Suprapubic skin (tissue), 4 donors: Measurements from ENCODE around the gene DOK6. TPM values are rescaled to one million over a fixed set of nuclear protein-coding genes. Genes with fewer than 3 reads are reported as not detected.

Experiments used
- DNase-seq, 2 donors: peaks; one replicate each; pipeline ENCODE4 v3.0.0-alpha.2; 2019; ENCODE audit warnings: low spot score in 2 of 2
- H3K27ac ChIP-seq: fragments of 200-600 bp; sonication (generic); one replicate; pipeline ENCODE4 v1.5.1; 2019
- H3K27me3 ChIP-seq: fragments of 200-600 bp; sonication (generic); one replicate; pipeline ENCODE4 v1.5.1; 2019
- H3K36me3 ChIP-seq: fragments of 200-600 bp; sonication (generic); one replicate; pipeline ENCODE4 v1.5.1; 2019
- H3K4me1 ChIP-seq: fragments of 200-600 bp; sonication (generic); one replicate; pipeline ENCODE4 v1.5.1; 2019
- H3K4me3 ChIP-seq: fragments of 200-600 bp; sonication (generic); one replicate; pipeline ENCODE4 v1.5.1; 2019; ENCODE audit warnings: mild to moderate bottlenecking
- H3K9me3 ChIP-seq: fragments of 200-600 bp; sonication (generic); one replicate; pipeline ENCODE4 v1.5.1; 2019
- CTCF ChIP-seq, 2 donors: fragments of 200-600 bp in 1 of 2; fragments of 450-650 bp in 1 of 2; sonication (generic) in 1 of 2; IDR thresholded peaks; one replicate each; pipeline ENCODE4 v1.5.1; 2016 to 2019; ENCODE audit warnings: antibody characterized with exemption in 2 of 2, mild to moderate bottlenecking in 1 of 2, moderate library complexity in 1 of 2
- EP300 ChIP-seq: sonication (generic); formaldehyde crosslinking; IDR thresholded peaks from one replicate; pipeline ENCODE4 v1.6.1; 2017; ENCODE audit warnings: antibody characterized with exemption
- POLR2A ChIP-seq, 2 donors: fragments of 450-650 bp; IDR thresholded peaks; one replicate each; pipeline ENCODE4 v1.6.1; 2017; ENCODE audit warnings: antibody characterized with exemption in 2 of 2, mild to moderate bottlenecking in 2 of 2, moderate library complexity in 2 of 2
- POLR2AphosphoS5 ChIP-seq, 3 donors: sonication (generic); formaldehyde crosslinking; IDR thresholded peaks; one replicate each; pipeline ENCODE4 v1.6.1; 2017; ENCODE audit warnings: antibody characterized with exemption in 3 of 3
- WGBS: methylation state at CpG from one replicate; pipeline ENCODE4 v1.1.5; 2018; 5-methylcytosine and 5-hydroxymethylcytosine counted together
- total RNA-seq, 4 donors: library from RNA; depleted of rRNA; stranded (reverse); fragments of >200 nt; gene quantifications; one replicate each; pipeline ENCODE4 v1.1.0, GENCODE V29; 2016

DOK6 gene
- total RNA-seq, 4 donors from 2014 or later = 0.21 to 0.80 (median 0.42) TPM; not detected in 1

GRCh38 chr18:69686861-69687260 is 286.2 kb downstream of the DOK6 start:
- Histone ChIP-seq H3K4me1 (no peaks in the 10 kb centered on the region), H3K4me3 (no peak overlapping the region), H3K9me3 (no peaks in the 10 kb centered on the region), H3K36me3 (no peaks in the 10 kb centered on the region), H3K27me3 (no peaks in the 10 kb centered on the region), H3K27ac (no peak overlapping the region)
- WGBS = 0% methylated on average over 1 of the region's 1 CpG
- no peak for TF ChIP-seq CTCF (IDR thresholded peaks at IDR 0.05)
- no peak for TF ChIP-seq EP300
- no peak for TF ChIP-seq POLR2AphosphoS5 (IDR thresholded peaks at IDR 0.05)
- TF ChIP-seq POLR2A (IDR thresholded peaks at IDR 0.05) = no peak
- no peak for DNase-seq

- no peak for DNase-seq
- no peaks in the 10 kb centered on the region for H3K27me3 ChIP-seq
- H3K27ac ChIP-seq = no peak overlapping the region
- TF ChIP-seq POLR2A (IDR thresholded peaks at IDR 0.05) = no peak
- no peak for TF ChIP-seq EP300
- TF ChIP-seq POLR2AphosphoS5 (IDR thresholded peaks at IDR 0.05) = no peak
- TF ChIP-seq CTCF (IDR thresholded peaks at IDR 0.05) = no peak
- WGBS = 77% methylated on average over 2 of the region's 2 CpGs
- no peaks in the 10 kb centered on the region for H3K4me1 ChIP-seq
- H3K36me3 ChIP-seq = no peaks in the 10 kb centered on the region
- H3K9me3 ChIP-seq = no peaks in the 10 kb centered on the region
- no peak overlapping the region for H3K4me3 ChIP-seq
Measured at GRCh38 chr18:69689121-69689759, 288.6 kb downstream of the DOK6 start.

GRCh38 chr18:69691008-69691760 is 290.5 kb downstream of the DOK6 start:
- 94% methylated on average over 5 of the region's 5 CpGs for WGBS
- DNase-seq = no peak
- H3K27ac ChIP-seq = no peak overlapping the region
- TF ChIP-seq EP300 (no peak), POLR2AphosphoS5 (IDR thresholded peaks at IDR 0.05) (no peak), POLR2A (IDR thresholded peaks at IDR 0.05) (no peak), CTCF (IDR thresholded peaks at IDR 0.05) (no peak)
- H3K27me3 ChIP-seq = no peaks in the 10 kb centered on the region
- H3K36me3 ChIP-seq = no peaks in the 10 kb centered on the region
- no peak overlapping the region for H3K4me3 ChIP-seq
- no peaks in the 10 kb centered on the region for H3K9me3 ChIP-seq
- no peaks in the 10 kb centered on the region for H3K4me1 ChIP-seq

GRCh38 chr18:69697069-69697468 is 296.4 kb downstream of the DOK6 start:
- Histone ChIP-seq H3K4me3 (no peak overlapping the region), H3K27me3 (no peaks in the 10 kb centered on the region), H3K9me3 (no peaks in the 10 kb centered on the region), H3K4me1 (no peaks in the 10 kb centered on the region), H3K36me3 (no peaks in the 10 kb centered on the region), H3K27ac (no peak overlapping the region)
- no peak for DNase-seq
- TF ChIP-seq EP300 (no peak), POLR2A (IDR thresholded peaks at IDR 0.05) (no peak), POLR2AphosphoS5 (IDR thresholded peaks at IDR 0.05) (no peak), CTCF (IDR thresholded peaks at IDR 0.05) (no peak)

- Histone ChIP-seq H3K9me3 (no peaks in the 10 kb centered on the region), H3K4me1 (no peaks in the 10 kb centered on the region), H3K4me3 (no peak overlapping the region), H3K27ac (no peak overlapping the region), H3K27me3 (no peaks in the 10 kb centered on the region), H3K36me3 (no peaks in the 10 kb centered on the region)
- DNase-seq = no peak
- TF ChIP-seq CTCF (IDR thresholded peaks at IDR 0.05) (no peak), POLR2AphosphoS5 (IDR thresholded peaks at IDR 0.05) (no peak), EP300 (no peak), POLR2A (IDR thresholded peaks at IDR 0.05) (no peak)
- 92% methylated on average over 3 of the region's 3 CpGs for WGBS
Measured at GRCh38 chr18:69697689-69698088, 297.0 kb downstream of the DOK6 start.
